Suppressor macrophage treated with lipopolysaccharide for 4 hours (primary cell): ENCODE results near the gene IL1RAPL1.
"Not testable (repeated sequence)": the region's sequence is repeated elsewhere in the genome, so short reads cannot be mapped to it uniquely, and the experiment has no call there.

ENCODE experiments used
- DNase-seq: peaks from one replicate; pipeline ENCODE4 v3.0.0-alpha.2; 2020

Gene IL1RAPL1

GRCh38 chrX:29295987-29296680 is 708.9 kb downstream of the IL1RAPL1 start:
- DNase-seq = no peak

GRCh38 chrX:29297171-29297800 is 710.0 kb downstream of the IL1RAPL1 start:
- DNase-seq = no peak

GRCh38 chrX:29299684-29300083 is 712.4 kb downstream of the IL1RAPL1 start:
- no peak for DNase-seq

GRCh38 chrX:29308726-29309125 is 721.5 kb downstream of the IL1RAPL1 start:
- DNase-seq = no peak

- no peak for DNase-seq
These were observed 728.7 kb downstream of the IL1RAPL1 start for GRCh38 chrX:29315931-29316330.

GRCh38 chrX:29318012-29318411 is 730.8 kb downstream of the IL1RAPL1 start:
- DNase-seq = no peak

- not testable (repeated sequence) for DNase-seq
These were observed 745.2 kb downstream of the IL1RAPL1 start for GRCh38 chrX:29332429-29332828.

GRCh38 chrX:29333091-29333490 is 745.8 kb downstream of the IL1RAPL1 start:
- not testable (repeated sequence) for DNase-seq

- no peak for DNase-seq
These were observed 761.0 kb downstream of the IL1RAPL1 start for GRCh38 chrX:29348288-29348687.

- DNase-seq = no peak
These were observed 772.0 kb downstream of the IL1RAPL1 start for GRCh38 chrX:29359276-29359675.

- not testable (repeated sequence) for DNase-seq
These were observed 787.5 kb downstream of the IL1RAPL1 start for GRCh38 chrX:29374765-29375164.

GRCh38 chrX:29376584-29376983 is 789.3 kb downstream of the IL1RAPL1 start:
- DNase-seq = no peak

GRCh38 chrX:29382811-29383210 is 795.6 kb downstream of the IL1RAPL1 start:
- DNase-seq = no peak

- no peak for DNase-seq
These were observed 801.3 kb downstream of the IL1RAPL1 start for GRCh38 chrX:29388509-29388908.

GRCh38 chrX:29397506-29397905 is 810.3 kb downstream of the IL1RAPL1 start:
- DNase-seq = no peak

- no peak for DNase-seq
These were observed 820.1 kb downstream of the IL1RAPL1 start for GRCh38 chrX:29407357-29407756.

- no peak for DNase-seq
These were observed 832.7 kb downstream of the IL1RAPL1 start for GRCh38 chrX:29419774-29420553.

GRCh38 chrX:29422034-29422433 is 834.8 kb downstream of the IL1RAPL1 start:
- no peak for DNase-seq

GRCh38 chrX:29431895-29432294 is 844.6 kb downstream of the IL1RAPL1 start:
- DNase-seq = no peak

GRCh38 chrX:29432534-29432933 is 845.3 kb downstream of the IL1RAPL1 start:
- DNase-seq = no peak

GRCh38 chrX:29434939-29435338 is 847.7 kb downstream of the IL1RAPL1 start:
- no peak for DNase-seq

GRCh38 chrX:29435396-29435795 is 848.1 kb downstream of the IL1RAPL1 start:
- DNase-seq = peak; percentile 0

GRCh38 chrX:29447867-29448266 is 860.6 kb downstream of the IL1RAPL1 start:
- no peak for DNase-seq

GRCh38 chrX:29453333-29453732 is 866.1 kb downstream of the IL1RAPL1 start:
- no peak for DNase-seq
